22Rv1 (cell line): Measurements from ENCODE around the gene CYP27B1.

ENCODE experiments used
- CTCF ChIP-seq: fragments of 450-650 bp; IDR thresholded peaks from 2 replicates; pipeline ENCODE4 v1.5.1; 2017; ENCODE audit warnings: mild to moderate bottlenecking
- ZFX ChIP-seq: fragments of 450-650 bp; IDR thresholded peaks from 2 replicates; pipeline ENCODE4 v1.6.1; 2017; ENCODE audit warnings: antibody characterized with exemption, borderline replicate concordance

GRCh38 chr12:57757771-57758170, 9.1 kb downstream of the CYP27B1 start:
- no peak for TF ChIP-seq CTCF
- no peak for TF ChIP-seq ZFX
